AG09319 (cell line): ENCODE results near the gene XAGE3.

Experiments used
- DNase-seq: peaks from one replicate; pipeline ENCODE4 v3.0.0-alpha.2; 2010; ENCODE audit warnings: low read depth; ENCODE audit errors: extremely low read depth
- CTCF ChIP-seq: IDR thresholded peaks from 2 replicates; pipeline ENCODE4 v1.5.1; 2011; ENCODE audit warnings: low read depth, mild to moderate bottlenecking, inconsistent platforms, low read length, moderate library complexity

The XAGE3 gene

GRCh38 chrX:52824608-52825007, 43.3 kb downstream of the XAGE3 start:
- DNase-seq: no peak
- no peak for TF ChIP-seq CTCF

GRCh38 chrX:52821079-52821760, 46.7 kb downstream of the XAGE3 start:
- no peak for DNase-seq
- no peak for TF ChIP-seq CTCF

GRCh38 chrX:52819788-52820187, 48.1 kb downstream of the XAGE3 start:
- TF ChIP-seq CTCF: no peak
- no peak for DNase-seq
